ENCODE data around the gene ZNF605.
"Not testable (repeated sequence)": the region's sequence is repeated elsewhere in the genome, so short reads cannot be mapped to it uniquely, and the experiment has no call there.

Gene ZNF605

GRCh38 chr12:132956011-132956788, at the start of gene ZNF605:
Gene ZNF605 (minus strand): TSS chr12:132956306. CDS start chr12:132945635, 10,671 bp downstream.
- DNase-seq (ENCODE audit: low spot score), result peak; percentile 91

GRCh38 chr12:132998741-132999140, 42.6 kb upstream of the ZNF605 start:
- DNase-seq (ENCODE audit: low spot score), result no peak

DNA sequence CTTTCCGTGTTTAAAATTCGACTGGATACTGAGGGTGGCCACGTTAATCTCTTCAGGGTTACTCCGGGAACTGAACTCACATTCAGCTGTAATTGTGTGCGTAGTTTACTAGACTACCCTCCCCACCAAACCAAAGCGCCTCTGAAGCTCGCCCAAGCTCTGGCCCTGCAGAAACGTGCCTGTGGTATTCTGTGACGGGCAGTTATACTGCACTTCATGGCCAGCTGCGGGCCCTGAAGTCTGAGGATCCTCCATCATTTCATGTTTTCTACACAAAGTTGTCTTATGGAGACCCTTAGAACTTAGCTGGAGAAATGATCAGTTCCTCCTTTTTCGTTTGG, 30.7 kb upstream of the ZNF605 start:
- DNase-seq (ENCODE audit: low spot score), result no peak

DNA sequence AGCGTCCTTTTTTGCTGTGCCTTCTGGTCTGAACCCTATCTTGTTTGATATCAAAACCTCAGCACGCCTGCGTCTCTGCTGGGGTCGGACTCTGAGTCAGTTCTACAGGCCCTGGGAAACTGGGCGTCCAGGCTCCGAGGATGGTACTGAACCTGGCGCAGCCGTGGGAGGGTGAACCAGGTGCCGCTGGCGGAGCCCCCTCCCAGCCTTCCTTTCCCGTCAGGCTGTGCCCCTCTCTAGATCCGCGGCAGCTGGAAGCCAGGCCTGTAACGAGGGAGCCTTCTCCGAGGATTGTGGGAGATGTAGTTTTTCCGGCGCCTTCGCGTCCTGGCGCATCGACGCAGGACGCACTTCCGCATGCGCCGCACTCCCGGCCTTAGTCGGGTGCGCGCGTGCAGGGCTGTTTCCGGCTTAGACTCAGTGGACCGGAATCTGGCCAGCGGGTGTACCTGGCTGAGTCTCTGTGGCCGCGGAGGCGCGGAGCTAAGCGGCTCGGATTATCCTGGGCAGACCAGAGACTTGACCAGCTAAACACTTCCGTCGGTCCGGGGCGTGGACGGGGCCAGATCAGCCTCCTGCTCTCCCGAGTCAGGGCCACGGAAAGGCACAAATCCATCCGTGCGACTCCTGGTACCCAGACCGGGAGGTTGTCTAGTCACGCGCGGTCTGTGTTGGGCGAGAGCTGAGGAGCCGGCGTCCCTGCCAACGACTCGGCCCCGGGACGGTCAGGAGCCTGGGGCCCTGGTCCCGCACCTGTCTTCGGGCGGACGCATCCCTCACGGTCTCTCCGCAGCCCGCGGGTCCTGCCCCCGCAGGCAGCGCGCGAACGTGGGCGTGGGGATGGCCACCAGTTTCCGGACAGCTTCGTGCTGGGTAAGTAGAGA, 30.1 kb upstream of the ZNF605 start, which contains the start of gene ZNF26:
ZNF26 (plus strand) TSS at position 367 of the 884 bp plus-strand sequence; CDS start at position 841, 474 bp downstream.
- peak; percentile 80 for DNase-seq (ENCODE audit: low spot score)

DNA sequence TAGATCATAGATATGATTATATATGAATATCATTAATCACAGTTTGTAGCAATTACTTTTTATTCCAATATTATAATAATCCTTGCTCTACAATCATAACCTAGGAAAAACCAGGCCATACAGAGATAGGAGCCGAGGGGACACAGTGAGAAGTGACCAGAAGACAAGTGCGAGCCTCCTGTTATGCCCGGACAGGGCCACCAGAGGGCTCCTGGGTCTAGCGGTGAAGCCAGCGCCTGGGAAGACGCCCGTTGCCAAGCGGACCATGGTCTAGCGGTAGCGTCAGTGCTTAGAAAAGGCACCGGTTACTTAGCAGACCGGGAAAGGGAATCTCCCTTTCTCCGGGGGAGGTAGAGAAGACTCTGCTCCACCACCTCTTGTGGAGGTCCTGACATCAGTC, 20.8 kb upstream of the ZNF605 start:
- DNase-seq (ENCODE audit: low spot score), result not testable (repeated sequence)

DNA sequence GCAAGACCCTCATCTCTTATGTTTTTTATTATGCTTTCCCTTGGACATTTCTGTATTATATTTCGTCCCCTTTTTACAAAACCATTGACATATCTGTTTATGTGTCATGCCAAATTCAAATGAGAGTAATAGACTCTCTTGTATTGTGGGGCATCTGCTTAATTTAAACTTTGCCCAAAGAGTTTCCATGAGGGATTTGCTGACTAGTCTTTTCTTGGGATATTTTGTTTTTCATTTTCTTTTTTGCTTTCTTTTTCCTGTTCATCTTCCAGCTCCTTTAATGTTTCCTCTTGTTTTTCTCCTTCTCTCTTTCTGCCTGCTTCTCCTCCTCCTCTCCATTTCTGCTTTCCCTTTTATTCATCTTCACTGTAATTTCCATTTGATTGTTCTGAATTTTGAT, 16.3 kb upstream of the ZNF605 start:
- no peak for DNase-seq (ENCODE audit: low spot score)

DNA sequence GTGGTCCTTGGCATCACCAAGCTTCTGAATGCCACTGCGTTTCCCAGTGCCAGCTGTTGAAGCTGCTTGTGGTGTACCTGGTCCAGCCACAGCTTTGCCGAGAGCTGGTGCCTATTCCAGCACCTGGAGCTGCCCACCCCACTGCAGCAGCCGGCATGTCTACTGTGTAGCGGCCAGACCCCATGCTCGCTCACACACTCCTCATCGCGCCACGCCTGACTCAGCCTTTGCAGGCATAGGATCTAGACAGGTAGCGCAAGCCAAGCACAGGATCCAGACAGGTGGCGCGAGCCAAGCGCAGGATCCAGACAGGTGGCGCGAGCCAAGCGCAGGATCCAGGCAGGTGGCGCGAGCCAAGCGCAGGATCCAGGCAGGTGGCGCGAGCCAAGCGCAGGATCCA, 11.6 kb upstream of the ZNF605 start:
- DNase-seq (ENCODE audit: low spot score), result no peak

- DNase-seq (ENCODE audit: low spot score), result no peak
These were observed 10.7 kb upstream of the ZNF605 start for GRCh38 chr12:132966676-132967415.

DNA sequence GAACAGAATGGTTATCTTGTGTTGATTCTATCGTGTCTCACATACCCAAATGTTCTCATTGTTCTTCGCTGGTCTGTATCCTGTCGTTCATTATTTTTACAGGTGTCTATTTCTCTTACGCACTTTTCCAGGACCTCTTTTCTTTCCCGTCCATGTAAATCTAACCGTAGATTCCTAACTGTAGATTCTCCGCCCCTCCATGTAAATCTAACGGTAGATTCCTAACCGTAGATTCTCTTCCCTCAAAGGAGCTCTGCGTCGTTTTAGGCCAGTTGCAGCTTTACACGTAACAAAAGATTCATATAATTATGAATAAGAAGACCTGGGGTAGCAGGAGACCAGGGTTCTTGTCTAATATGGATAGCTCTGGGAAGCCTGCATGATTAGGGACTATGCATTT, 9.7 kb upstream of the ZNF605 start:
- DNase-seq (ENCODE audit: low spot score), result no peak

- not testable (repeated sequence) for DNase-seq (ENCODE audit: low spot score)
These were observed 7.8 kb upstream of the ZNF605 start for GRCh38 chr12:132963947-132964346.

GRCh38 chr12:132961790-132962189, 5.7 kb upstream of the ZNF605 start:
- DNase-seq (ENCODE audit: low spot score), result not testable (repeated sequence)

DNA sequence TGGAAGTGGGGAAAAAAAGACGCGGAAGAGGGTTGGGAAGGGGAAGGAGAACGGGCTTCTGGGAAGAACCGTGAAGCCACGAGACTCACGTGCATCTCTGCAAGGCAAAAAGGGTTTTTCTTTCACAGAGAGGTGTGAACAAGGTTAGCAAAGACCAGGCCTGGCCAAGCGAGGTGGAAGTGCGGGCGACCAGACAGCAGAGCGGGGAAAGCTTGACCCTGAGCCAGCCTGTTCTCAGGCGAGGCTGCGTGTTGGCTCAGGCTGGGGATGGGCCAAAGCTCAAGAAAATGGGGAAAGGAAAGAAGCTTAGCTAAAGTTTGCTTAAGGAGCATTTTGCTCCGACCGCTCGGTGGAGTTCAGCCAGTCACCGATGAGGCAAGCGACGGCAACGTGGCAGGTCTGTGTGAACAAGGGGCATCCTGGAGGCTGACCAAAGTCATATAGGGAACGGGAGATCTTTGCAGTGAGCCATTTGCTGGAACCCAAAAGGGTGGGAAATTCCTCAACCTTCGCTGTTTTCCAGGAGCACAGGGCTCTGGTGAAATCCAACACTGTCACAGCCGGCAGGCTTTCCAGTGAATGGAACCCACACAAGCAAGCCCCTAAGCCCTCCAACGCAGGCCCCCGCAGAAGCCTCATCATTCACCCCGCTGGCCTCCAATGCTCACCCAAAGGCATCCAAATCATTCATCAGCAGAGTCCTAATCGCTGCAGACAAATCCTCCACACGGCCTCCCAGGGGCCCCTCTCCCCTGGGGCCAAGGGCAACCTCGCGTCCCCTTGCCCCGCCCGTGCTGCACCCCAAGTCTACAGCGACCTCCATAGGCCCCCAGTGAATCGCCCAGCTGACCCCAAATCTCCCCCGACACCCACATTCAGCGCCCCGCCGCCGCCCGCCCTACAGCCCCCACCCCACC, 754 bp downstream of the ZNF605 start:
- DNase-seq (ENCODE audit: low spot score), result peak; percentile 6

- no peak for DNase-seq (ENCODE audit: low spot score)
These were observed 1.5 kb downstream of the ZNF605 start for GRCh38 chr12:132954471-132955048.

DNA sequence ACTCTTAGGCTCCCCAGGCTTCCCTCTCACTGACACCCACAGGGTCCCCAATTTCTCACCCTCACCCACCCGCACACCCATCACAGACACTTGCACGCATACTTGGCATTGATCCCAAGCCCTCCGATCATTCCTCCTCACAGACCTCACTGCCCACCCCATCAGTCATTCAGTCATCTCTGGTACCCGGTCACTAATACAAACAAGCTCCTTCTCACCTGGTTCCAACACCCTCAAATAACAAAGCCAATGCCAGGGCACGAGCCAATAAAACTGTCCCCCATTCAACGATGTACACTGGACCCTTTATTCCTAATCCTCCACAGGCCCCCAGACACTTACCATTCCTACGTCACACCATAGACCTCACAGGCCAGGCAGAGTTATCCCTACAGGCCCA, 2.3 kb downstream of the ZNF605 start:
- DNase-seq (ENCODE audit: low spot score), result no peak

DNA sequence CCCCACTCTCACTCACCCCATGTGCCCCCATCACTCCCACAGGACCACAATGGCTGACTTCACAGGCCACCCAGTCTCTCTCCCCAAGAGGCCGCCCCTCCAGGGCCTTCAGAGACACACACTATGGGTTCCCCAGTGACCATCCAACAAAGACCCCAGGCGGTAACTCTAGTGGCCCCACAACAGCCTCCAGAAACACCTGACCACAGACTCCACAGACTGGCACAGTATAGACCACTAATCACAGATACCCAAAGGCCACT, 3.0 kb downstream of the ZNF605 start:
- no peak for DNase-seq (ENCODE audit: low spot score)

GRCh38 chr12:132952371-132953162, 3.5 kb downstream of the ZNF605 start:
- DNase-seq (ENCODE audit: low spot score), result no peak

GRCh38 chr12:132951649-132952048, 4.5 kb downstream of the ZNF605 start:
- DNase-seq (ENCODE audit: low spot score), result no peak

GRCh38 chr12:132950844-132951535, 5.1 kb downstream of the ZNF605 start:
- no peak for DNase-seq (ENCODE audit: low spot score)

- no peak for DNase-seq (ENCODE audit: low spot score)
These were observed 5.9 kb downstream of the ZNF605 start for GRCh38 chr12:132949936-132950837.
